ENCODE results near the gene MRPL4.

MRPL4 gene

GRCh38 chr19:10286803-10287737, 35.1 kb downstream of the MRPL4 start, which contains the start of gene ICAM4:
Gene ICAM4 (plus strand): TSS chr19:10286955. CDS start chr19:10287013, 58 bp downstream.
- no peak within 1 kb of the TSS for H3K27ac ChIP-seq
- TF ChIP-seq CTCF (IDR thresholded peaks at IDR 0.05), result no peak
- no peak for TF ChIP-seq ZFX (IDR thresholded peaks at IDR 0.05; ENCODE audit: borderline replicate concordance)

DNA sequence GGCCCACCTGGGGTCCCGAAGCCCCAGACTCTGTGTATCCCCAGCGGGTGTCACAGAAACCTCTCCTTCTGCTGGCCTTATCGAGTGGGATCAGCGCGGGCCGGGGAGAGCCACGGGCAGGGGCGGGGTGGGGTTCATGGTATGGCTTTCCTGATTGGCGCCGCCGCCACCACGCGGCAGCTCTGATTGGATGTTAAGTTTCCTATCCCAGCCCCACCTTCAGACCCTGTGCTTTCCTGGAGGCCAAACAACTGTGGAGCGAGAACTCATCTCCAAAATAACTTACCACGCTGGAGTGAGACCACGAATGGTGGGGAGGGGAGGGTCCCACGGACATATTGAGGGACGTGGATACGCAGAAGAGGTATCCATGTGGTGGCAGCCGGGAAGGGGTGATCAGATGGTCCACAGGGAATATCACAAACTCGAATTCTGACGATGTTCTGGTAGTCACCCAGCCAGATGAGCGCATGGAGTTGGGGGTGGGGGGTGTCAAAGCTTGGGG, 36.7 kb downstream of the MRPL4 start:
- H3K27ac ChIP-seq, result peak overlapping the region; percentile 87
- no peak for TF ChIP-seq CTCF (IDR thresholded peaks at IDR 0.05)
- TF ChIP-seq ZFX (IDR thresholded peaks at IDR 0.05; ENCODE audit: borderline replicate concordance), result no peak

GRCh38 chr19:10289167-10289835, 37.3 kb downstream of the MRPL4 start:
- TF ChIP-seq CTCF (IDR thresholded peaks at IDR 0.05), result no peak
- no peak for TF ChIP-seq ZFX (IDR thresholded peaks at IDR 0.05; ENCODE audit: borderline replicate concordance)
- H3K27ac ChIP-seq, result peak overlapping the region; percentile 87

DNA sequence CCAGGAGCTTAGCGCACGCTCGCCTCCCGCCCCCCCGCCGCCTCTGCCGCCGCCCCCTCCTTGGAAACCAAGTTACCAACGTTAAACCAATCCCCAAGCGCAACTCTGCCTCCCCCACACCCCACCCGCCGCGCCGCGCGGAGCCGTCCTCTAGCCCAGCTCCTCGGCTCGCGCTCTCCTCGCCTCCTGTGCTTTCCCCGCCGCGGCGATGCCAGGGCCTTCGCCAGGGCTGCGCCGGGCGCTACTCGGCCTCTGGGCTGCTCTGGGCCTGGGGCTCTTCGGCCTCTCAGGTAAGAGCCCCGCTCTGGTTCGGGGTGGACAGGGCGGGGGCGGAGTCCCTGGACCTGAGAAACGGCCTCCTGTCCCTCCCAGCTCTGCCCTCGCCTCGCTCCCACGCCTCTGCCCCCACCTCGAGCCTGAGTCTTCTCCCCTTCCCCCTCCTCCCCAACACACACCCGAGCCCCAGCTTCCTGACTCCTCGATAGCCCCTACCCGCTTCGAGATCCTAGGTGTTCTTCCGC, 37.9 kb downstream of the MRPL4 start, which contains the start of gene ICAM5:
Gene ICAM5 (plus strand): TSS at position 117 of the 521 bp plus-strand sequence. CDS start 92 bp downstream, at position 209.
- peak within 1 kb of the TSS; percentile 87 for H3K27ac ChIP-seq
- TF ChIP-seq CTCF (IDR thresholded peaks at IDR 0.05), result no peak

- TF ChIP-seq CTCF (IDR thresholded peaks at IDR 0.05) (no peak), ZFX (IDR thresholded peaks at IDR 0.05; ENCODE audit: borderline replicate concordance) (no peak)
- peak overlapping the region; percentile 87 for H3K27ac ChIP-seq
Observed at GRCh38 chr19:10290357-10290875, 38.4 kb downstream of the MRPL4 start.

GRCh38 chr19:10290876-10291553, 39.0 kb downstream of the MRPL4 start:
- H3K27ac ChIP-seq, result peak overlapping the region; percentile 87
- TF ChIP-seq ZFX (IDR thresholded peaks at IDR 0.05; ENCODE audit: borderline replicate concordance) (no peak), CTCF (IDR thresholded peaks at IDR 0.05) (no peak)

All from 22Rv1 (cell line).